Upper lobe of right lung (tissue), 1 donor: ENCODE measurements around the gene IL24. TPM values are rescaled to one million over a fixed set of nuclear protein-coding genes. Genes with fewer than 3 reads are reported as not detected.

Experiments used
- ATAC-seq: fragments of 200-7000 bp; cut with Tn5 transposase; one replicate; pipeline ENCODE4 v1.9.1; 2020; ENCODE audit warnings: mild to moderate bottlenecking, moderate library complexity
- DNase-seq: peaks from one replicate; pipeline ENCODE4 v3.0.0-alpha.2; 2020
- H3K27ac ChIP-seq: fragments of 200-600 bp; one replicate; pipeline ENCODE4 v1.8.0; 2022
- H3K27me3 ChIP-seq: fragments of 200-600 bp; one replicate; pipeline ENCODE4 v1.8.0; 2022; ENCODE audit warnings: mild to moderate bottlenecking
- H3K36me3 ChIP-seq: fragments of 200-600 bp; one replicate; pipeline ENCODE4 v1.8.0; 2022
- H3K4me1 ChIP-seq: fragments of 200-600 bp; one replicate; pipeline ENCODE4 v1.8.0; 2022
- H3K4me3 ChIP-seq: fragments of 200-600 bp; one replicate; pipeline ENCODE4 v1.8.0; 2022; ENCODE audit warnings: mild to moderate bottlenecking
- H3K9me3 ChIP-seq: fragments of 200-600 bp; one replicate; pipeline ENCODE4 v1.8.0; 2022
- CTCF ChIP-seq: fragments of 200-600 bp; IDR thresholded peaks from one replicate; pipeline ENCODE4 v1.8.0; 2022; ENCODE audit warnings: antibody characterized with exemption
- intact Hi-C: fragments of 100-400 bp; cut with DNase I; formaldehyde crosslinking; loops from one replicate; pipeline ENCODE4 v1.11.0; 2022
- total RNA-seq: library from RNA; stranded (reverse); fragmentation: NEBNext Ultra II Directional; extraction: Animal tissue kit (Norgen Biotek cat#: 25700); gene quantifications from one replicate; pipeline ENCODE4 v1.2.1, GENCODE V29; 2021
- donor health status: DM: no; HTN: yes; CAD: no; lungs with severe emphysema.

Gene IL24
- total RNA-seq, 1 donor from 2014 or later: not detected

- no peak overlapping the region for H3K27ac ChIP-seq
- TF ChIP-seq CTCF: no peak
- intact Hi-C loops: no loop called here
- DNase-seq (no peak), ATAC-seq (no peak)
- peaks cover 12% of the 10 kb centered on the region for H3K4me1 ChIP-seq
- H3K9me3 ChIP-seq: no peaks in the 10 kb centered on the region
- peaks cover under 1% of the 10 kb centered on the region for H3K36me3 ChIP-seq
- H3K27me3 ChIP-seq: no peaks in the 10 kb centered on the region
- H3K4me3 ChIP-seq: no peak overlapping the region
These were observed 1.7 kb downstream of the IL24 start for GRCh38 chr1:206898915-206899431.

- Histone ChIP-seq H3K9me3 (no peaks in the 10 kb centered on the region), H3K4me1 (peaks cover 12% of the 10 kb centered on the region), H3K4me3 (no peak overlapping the region), H3K36me3 (peaks cover 8% of the 10 kb centered on the region), H3K27me3 (no peaks in the 10 kb centered on the region), H3K27ac (no peak overlapping the region)
- DNase-seq (no peak), ATAC-seq (no peak)
- TF ChIP-seq CTCF: no peak
- intact Hi-C loops: no loop called here
These were observed 2.5 kb downstream of the IL24 start for GRCh38 chr1:206899717-206900116.

- no peak for DNase-seq
- Histone ChIP-seq H3K27ac (no peak overlapping the region), H3K36me3 (peaks cover 8% of the 10 kb centered on the region), H3K9me3 (no peaks in the 10 kb centered on the region), H3K4me3 (no peak overlapping the region), H3K4me1 (peaks cover 12% of the 10 kb centered on the region), H3K27me3 (no peaks in the 10 kb centered on the region)
- TF ChIP-seq CTCF: no peak
- intact Hi-C loops: no loop called here
- no peak for ATAC-seq
These were observed 2.9 kb downstream of the IL24 start for GRCh38 chr1:206900149-206900548.

- H3K4me1 ChIP-seq: no peaks in the 10 kb centered on the region
- no peak for TF ChIP-seq CTCF
- H3K4me3 ChIP-seq: no peak overlapping the region
- H3K9me3 ChIP-seq: no peaks in the 10 kb centered on the region
- intact Hi-C loops: no loop called here
- no peak overlapping the region for H3K27ac ChIP-seq
- ATAC-seq (no peak), DNase-seq (no peak)
- H3K36me3 ChIP-seq: peaks cover 8% of the 10 kb centered on the region
- H3K27me3 ChIP-seq: no peaks in the 10 kb centered on the region
These were observed 4.7 kb downstream of the IL24 start for GRCh38 chr1:206901944-206902343.

GRCh38 chr1:206902702-206903101 is 5.5 kb downstream of the IL24 start:
- Histone ChIP-seq H3K4me1 (no peaks in the 10 kb centered on the region), H3K4me3 (no peak overlapping the region), H3K36me3 (peaks cover 8% of the 10 kb centered on the region), H3K27me3 (no peaks in the 10 kb centered on the region), H3K9me3 (no peaks in the 10 kb centered on the region), H3K27ac (no peak overlapping the region)
- ATAC-seq: no peak
- DNase-seq: no peak
- intact Hi-C loops: no loop called here
- TF ChIP-seq CTCF: no peak

- Histone ChIP-seq H3K9me3 (no peaks in the 10 kb centered on the region), H3K27me3 (no peaks in the 10 kb centered on the region), H3K27ac (no peak overlapping the region), H3K4me3 (no peak overlapping the region), H3K36me3 (peaks cover 8% of the 10 kb centered on the region), H3K4me1 (peaks cover 6% of the 10 kb centered on the region)
- no peak for TF ChIP-seq CTCF
- DNase-seq (no peak), ATAC-seq (no peak)
- intact Hi-C loops: no loop called here
These were observed 6.4 kb downstream of the IL24 start for GRCh38 chr1:206903687-206904086.
